Measurements from ENCODE around the gene POLR2L. TPM values are rescaled to one million over a fixed set of nuclear protein-coding genes. Genes with fewer than 3 reads are reported as not detected.

The POLR2L gene
- total and polyA plus RNA-seq, 2 of the 13 experiments (the other 11 are each of a cell fraction or from before 2014, with no cell fraction given): 104 to 114 TPM

- TF ChIP-seq, protein P1, sequence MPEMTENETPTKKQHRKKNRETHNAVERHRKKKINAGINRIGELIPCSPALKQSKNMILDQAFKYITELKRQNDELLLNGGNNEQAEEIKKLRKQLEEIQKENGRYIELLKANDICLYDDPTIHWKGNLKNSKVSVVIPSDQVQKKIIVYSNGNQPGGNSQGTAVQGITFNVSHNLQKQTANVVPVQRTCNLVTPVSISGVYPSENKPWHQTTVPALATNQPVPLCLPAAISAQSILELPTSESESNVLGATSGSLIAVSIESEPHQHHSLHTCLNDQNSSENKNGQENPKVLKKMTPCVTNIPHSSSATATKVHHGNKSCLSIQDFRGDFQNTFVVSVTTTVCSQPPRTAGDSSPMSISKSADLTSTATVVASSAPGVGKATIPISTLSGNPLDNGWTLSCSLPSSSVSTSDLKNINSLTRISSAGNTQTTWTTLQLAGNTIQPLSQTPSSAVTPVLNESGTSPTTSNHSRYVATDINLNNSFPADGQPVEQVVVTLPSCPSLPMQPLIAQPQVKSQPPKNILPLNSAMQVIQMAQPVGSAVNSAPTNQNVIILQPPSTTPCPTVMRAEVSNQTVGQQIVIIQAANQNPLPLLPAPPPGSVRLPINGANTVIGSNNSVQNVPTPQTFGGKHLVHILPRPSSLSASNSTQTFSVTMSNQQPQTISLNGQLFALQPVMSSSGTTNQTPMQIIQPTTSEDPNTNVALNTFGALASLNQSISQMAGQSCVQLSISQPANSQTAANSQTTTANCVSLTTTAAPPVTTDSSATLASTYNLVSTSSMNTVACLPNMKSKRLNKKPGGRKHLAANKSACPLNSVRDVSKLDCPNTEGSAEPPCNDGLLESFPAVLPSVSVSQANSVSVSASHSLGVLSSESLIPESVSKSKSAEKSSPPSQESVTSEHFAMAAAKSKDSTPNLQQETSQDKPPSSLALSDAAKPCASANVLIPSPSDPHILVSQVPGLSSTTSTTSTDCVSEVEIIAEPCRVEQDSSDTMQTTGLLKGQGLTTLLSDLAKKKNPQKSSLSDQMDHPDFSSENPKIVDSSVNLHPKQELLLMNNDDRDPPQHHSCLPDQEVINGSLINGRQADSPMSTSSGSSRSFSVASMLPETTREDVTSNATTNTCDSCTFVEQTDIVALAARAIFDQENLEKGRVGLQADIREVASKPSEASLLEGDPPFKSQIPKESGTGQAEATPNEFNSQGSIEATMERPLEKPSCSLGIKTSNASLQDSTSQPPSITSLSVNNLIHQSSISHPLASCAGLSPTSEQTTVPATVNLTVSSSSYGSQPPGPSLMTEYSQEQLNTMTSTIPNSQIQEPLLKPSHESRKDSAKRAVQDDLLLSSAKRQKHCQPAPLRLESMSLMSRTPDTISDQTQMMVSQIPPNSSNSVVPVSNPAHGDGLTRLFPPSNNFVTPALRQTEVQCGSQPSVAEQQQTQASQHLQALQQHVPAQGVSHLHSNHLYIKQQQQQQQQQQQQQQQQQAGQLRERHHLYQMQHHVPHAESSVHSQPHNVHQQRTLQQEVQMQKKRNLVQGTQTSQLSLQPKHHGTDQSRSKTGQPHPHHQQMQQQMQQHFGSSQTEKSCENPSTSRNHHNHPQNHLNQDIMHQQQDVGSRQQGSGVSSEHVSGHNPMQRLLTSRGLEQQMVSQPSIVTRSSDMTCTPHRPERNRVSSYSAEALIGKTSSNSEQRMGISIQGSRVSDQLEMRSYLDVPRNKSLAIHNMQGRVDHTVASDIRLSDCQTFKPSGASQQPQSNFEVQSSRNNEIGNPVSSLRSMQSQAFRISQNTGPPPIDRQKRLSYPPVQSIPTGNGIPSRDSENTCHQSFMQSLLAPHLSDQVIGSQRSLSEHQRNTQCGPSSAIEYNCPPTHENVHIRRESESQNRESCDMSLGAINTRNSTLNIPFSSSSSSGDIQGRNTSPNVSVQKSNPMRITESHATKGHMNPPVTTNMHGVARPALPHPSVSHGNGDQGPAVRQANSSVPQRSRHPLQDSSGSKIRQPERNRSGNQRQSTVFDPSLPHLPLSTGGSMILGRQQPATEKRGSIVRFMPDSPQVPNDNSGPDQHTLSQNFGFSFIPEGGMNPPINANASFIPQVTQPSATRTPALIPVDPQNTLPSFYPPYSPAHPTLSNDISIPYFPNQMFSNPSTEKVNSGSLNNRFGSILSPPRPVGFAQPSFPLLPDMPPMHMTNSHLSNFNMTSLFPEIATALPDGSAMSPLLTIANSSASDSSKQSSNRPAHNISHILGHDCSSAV (CRISPR knock-in tag; IDR thresholded peaks at IDR 0.05; ENCODE audit: borderline replicate concordance): no peak
- TF ChIP-seq KDM1A (CRISPR knock-in tag; IDR thresholded peaks at IDR 0.05) (no peak), ZBTB21 (CRISPR knock-in tag; IDR thresholded peaks at IDR 0.05) (no peak), PHF20 (CRISPR knock-in tag; IDR thresholded peaks at IDR 0.05) (0 out of 2 replicates have a peak, but pooled peaks have one; percentile 17), ZNF326 (CRISPR knock-in tag; IDR thresholded peaks at IDR 0.05; ENCODE audit: borderline replicate concordance) (no peak), LCORL (IDR thresholded peaks at IDR 0.05) (no peak), LCORL (CRISPR knock-in tag; IDR thresholded peaks at IDR 0.05) (no peak), BRCA1 (CRISPR knock-in tag; IDR thresholded peaks at IDR 0.05) (peak; percentile 83; the same call in 1 of the 2 replicates), ZBTB3 (CRISPR knock-in tag; IDR thresholded peaks at IDR 0.05; ENCODE audit: borderline replicate concordance, low read depth) (no peak), ZNF180 (CRISPR knock-in tag; IDR thresholded peaks at IDR 0.05; ENCODE audit: borderline replicate concordance, low read depth) (0 out of 2 replicates have a peak, but pooled peaks have one; percentile 2), MAFF (IDR thresholded peaks at IDR 0.05; ENCODE audit: low read depth, low read length) (no peak), ESRRA (CRISPR knock-in tag; IDR thresholded peaks at IDR 0.05; ENCODE audit: low read depth) (peak; percentile 53; the same call in 1 of the 2 replicates), ZNF205 (CRISPR knock-in tag; IDR thresholded peaks at IDR 0.05) (peak; percentile 26; the same call in 1 of the 2 replicates), ZNF747 (CRISPR knock-in tag; IDR thresholded peaks at IDR 0.05; ENCODE audit: borderline replicate concordance) (0 out of 2 replicates have a peak, but pooled peaks have one; percentile 18), ZNF660 (CRISPR knock-in tag; IDR thresholded peaks at IDR 0.05; ENCODE audit: borderline replicate concordance, low read depth) (no peak), RBM39 (IDR thresholded peaks at IDR 0.05; ENCODE audit: low read depth, low read length, poor library complexity, severe bottlenecking) (peak; percentile 81), ZHX1 (CRISPR knock-in tag; IDR thresholded peaks at IDR 0.05; ENCODE audit: low read depth) (no peak)
- TF ChIP-seq, protein P2, sequence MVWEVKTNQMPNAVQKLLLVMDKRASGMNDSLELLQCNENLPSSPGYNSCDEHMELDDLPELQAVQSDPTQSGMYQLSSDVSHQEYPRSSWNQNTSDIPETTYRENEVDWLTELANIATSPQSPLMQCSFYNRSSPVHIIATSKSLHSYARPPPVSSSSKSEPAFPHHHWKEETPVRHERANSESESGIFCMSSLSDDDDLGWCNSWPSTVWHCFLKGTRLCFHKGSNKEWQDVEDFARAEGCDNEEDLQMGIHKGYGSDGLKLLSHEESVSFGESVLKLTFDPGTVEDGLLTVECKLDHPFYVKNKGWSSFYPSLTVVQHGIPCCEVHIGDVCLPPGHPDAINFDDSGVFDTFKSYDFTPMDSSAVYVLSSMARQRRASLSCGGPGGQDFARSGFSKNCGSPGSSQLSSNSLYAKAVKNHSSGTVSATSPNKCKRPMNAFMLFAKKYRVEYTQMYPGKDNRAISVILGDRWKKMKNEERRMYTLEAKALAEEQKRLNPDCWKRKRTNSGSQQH (CRISPR knock-in tag; IDR thresholded peaks at IDR 0.05; ENCODE audit: low read depth): peak; percentile 21; the same call in 1 of the 2 replicates
Measured at GRCh38 chr11:842370-843002, at the start of gene POLR2L, which contains the start of gene TSPAN4 (continued).
